Loucy (cell line): ENCODE measurements around the gene PRTFDC1.

Experiments
- H2AFZ ChIP-seq: fragments of 200-600 bp; sonication (generic); 2 replicates; pipeline ENCODE4 v1.6.0; 2016; ENCODE audit warnings: antibody characterized with exemption, mild to moderate bottlenecking, low read length, moderate library complexity
- H3F3A ChIP-seq: fragments of 200-600 bp; 2 replicates; pipeline ENCODE4 v1.6.0; 2016; ENCODE audit warnings: antibody characterized with exemption, low read depth, mild to moderate bottlenecking
- H3K27me3 ChIP-seq: fragments of 200-600 bp; sonication (generic); 2 replicates; pipeline ENCODE4 v1.6.1; 2014; ENCODE audit warnings: low read length, mild to moderate bottlenecking; ENCODE audit not compliant: insufficient read depth, poor library complexity, severe bottlenecking
- H3K36me3 ChIP-seq: fragments of 200-600 bp; sonication (generic); 2 replicates; pipeline ENCODE4 v1.6.1; 2016; ENCODE audit warnings: low read length; ENCODE audit not compliant: insufficient read depth
- H3K4me1 ChIP-seq: fragments of 200-600 bp; sonication (generic); 2 replicates; pipeline ENCODE4 v1.5.1; 2014; ENCODE audit warnings: low read length, mild to moderate bottlenecking; ENCODE audit not compliant: insufficient read depth, poor library complexity, severe bottlenecking
- H3K4me2 ChIP-seq: fragments of 200-600 bp; sonication (generic); 2 replicates; pipeline ENCODE4 v1.6.0; 2014; ENCODE audit warnings: antibody characterized with exemption, low read length, low read depth, mild to moderate bottlenecking; ENCODE audit not compliant: poor library complexity, severe bottlenecking
- H3K4me3 ChIP-seq: fragments of 200-600 bp; sonication (generic); 2 replicates; pipeline ENCODE4 v1.5.1; 2014; ENCODE audit warnings: low read length, mild to moderate bottlenecking, mixed read lengths; ENCODE audit not compliant: poor library complexity, severe bottlenecking
- H3K79me2 ChIP-seq: fragments of 200-600 bp; sonication (generic); 2 replicates; pipeline ENCODE4 v1.6.1; 2014; ENCODE audit warnings: low read length; ENCODE audit not compliant: insufficient read depth
- H3K9ac ChIP-seq: fragments of 200-600 bp; sonication (generic); 2 replicates; pipeline ENCODE4 v1.6.0; 2014; ENCODE audit warnings: mild to moderate bottlenecking, low read depth, low read length, moderate library complexity; ENCODE audit not compliant: poor library complexity, severe bottlenecking
- H3K9me2 ChIP-seq: fragments of 200-600 bp; sonication (generic); replicated peaks from 2 replicates; pipeline ENCODE4 v1.6.1; 2016; ENCODE audit warnings: low read depth, low read length, mixed read lengths
- H3K9me3 ChIP-seq: fragments of 200-600 bp; sonication (generic); 2 replicates; pipeline ENCODE4 v1.6.1; 2014; ENCODE audit warnings: mild to moderate bottlenecking, antibody characterized with exemption, low read length, low read depth; ENCODE audit not compliant: insufficient read depth
- H4K20me1 ChIP-seq: fragments of 200-600 bp; sonication (generic); 2 replicates; pipeline ENCODE4 v1.6.0; 2014; ENCODE audit warnings: antibody characterized with exemption, low read length, mild to moderate bottlenecking; ENCODE audit not compliant: insufficient read depth, poor library complexity, severe bottlenecking
- EZH2phosphoT487 ChIP-seq: fragments of 200-600 bp; IDR thresholded peaks from 2 replicates; pipeline ENCODE4 v1.6.1; 2018; ENCODE audit warnings: antibody characterized with exemption, mild to moderate bottlenecking, moderate library complexity, borderline replicate concordance
- TF ChIP-seq, protein P1 (sequence below): fragments of 200-600 bp; sonication (generic); conservative IDR thresholded peaks from 2 replicates; pipeline ENCODE4 v1.5.1; 2014; ENCODE audit warnings: mild to moderate bottlenecking, antibody characterized with exemption, low read length

The PRTFDC1 gene

DNA sequence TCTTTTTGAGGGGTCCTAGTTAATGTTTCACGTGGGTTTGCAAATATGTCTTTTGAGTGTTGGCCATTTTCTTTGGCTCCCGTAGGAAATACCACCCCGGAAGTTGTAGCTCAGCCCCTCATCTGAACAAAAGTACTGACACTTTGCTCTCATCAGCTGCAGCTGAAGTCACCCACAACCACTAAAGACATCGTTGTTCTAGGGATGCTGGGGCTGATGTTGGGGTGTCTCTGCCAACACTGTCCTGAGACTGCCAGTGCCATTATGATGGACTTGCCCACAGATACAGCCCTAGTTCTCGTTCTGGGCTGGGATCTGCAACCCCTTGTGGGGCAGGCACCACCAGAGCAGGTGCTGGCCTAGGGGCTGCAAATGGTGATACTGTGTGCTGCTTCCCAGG, 146.1 kb downstream of the PRTFDC1 start:
- H3K36me3 ChIP-seq, result no peaks in the 10 kb centered on the region
- no peak overlapping the region for H3K4me3 ChIP-seq
- H3K9me3 ChIP-seq, result no peaks in the 10 kb centered on the region
- H3K4me2 ChIP-seq, result no peak overlapping the region
- H4K20me1 ChIP-seq, result no peaks in the 10 kb centered on the region
- no peaks in the 10 kb centered on the region for H3K27me3 ChIP-seq
- H3K4me1 ChIP-seq, result no peaks in the 10 kb centered on the region
- H3K9me2 ChIP-seq, result no peaks in the 10 kb centered on the region
- H3F3A ChIP-seq, result no peaks in the 10 kb centered on the region
- no peak overlapping the region for H3K9ac ChIP-seq
- H3K79me2 ChIP-seq, result no peaks in the 10 kb centered on the region
- no peak overlapping the region for H2AFZ ChIP-seq
- TF ChIP-seq, protein P1, sequence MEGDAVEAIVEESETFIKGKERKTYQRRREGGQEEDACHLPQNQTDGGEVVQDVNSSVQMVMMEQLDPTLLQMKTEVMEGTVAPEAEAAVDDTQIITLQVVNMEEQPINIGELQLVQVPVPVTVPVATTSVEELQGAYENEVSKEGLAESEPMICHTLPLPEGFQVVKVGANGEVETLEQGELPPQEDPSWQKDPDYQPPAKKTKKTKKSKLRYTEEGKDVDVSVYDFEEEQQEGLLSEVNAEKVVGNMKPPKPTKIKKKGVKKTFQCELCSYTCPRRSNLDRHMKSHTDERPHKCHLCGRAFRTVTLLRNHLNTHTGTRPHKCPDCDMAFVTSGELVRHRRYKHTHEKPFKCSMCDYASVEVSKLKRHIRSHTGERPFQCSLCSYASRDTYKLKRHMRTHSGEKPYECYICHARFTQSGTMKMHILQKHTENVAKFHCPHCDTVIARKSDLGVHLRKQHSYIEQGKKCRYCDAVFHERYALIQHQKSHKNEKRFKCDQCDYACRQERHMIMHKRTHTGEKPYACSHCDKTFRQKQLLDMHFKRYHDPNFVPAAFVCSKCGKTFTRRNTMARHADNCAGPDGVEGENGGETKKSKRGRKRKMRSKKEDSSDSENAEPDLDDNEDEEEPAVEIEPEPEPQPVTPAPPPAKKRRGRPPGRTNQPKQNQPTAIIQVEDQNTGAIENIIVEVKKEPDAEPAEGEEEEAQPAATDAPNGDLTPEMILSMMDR, result no peak
- TF ChIP-seq EZH2phosphoT487, result no peak

DNA sequence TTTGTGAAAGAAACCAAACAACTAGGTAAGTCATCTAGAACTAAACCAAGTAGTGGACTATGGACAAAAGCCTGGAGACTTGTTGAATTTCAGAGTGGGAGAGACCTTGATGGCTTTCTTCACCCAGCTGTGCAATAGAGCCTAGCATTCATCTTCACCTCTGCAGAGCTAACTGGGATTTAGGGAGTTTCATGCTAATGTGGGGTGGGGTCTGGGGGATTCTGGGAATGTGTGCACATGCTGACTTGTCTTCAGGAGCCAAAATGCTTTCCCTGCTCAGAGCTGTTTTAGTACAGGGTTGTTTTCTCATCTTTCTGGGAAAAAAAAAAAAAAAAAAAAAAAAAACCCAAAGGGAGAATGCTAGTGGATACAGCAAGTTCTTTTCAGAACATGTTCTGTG, 147.4 kb downstream of the PRTFDC1 start:
- no peak overlapping the region for H3K4me3 ChIP-seq
- H3K9me2 ChIP-seq, result no peaks in the 10 kb centered on the region
- no peak overlapping the region for H3K4me2 ChIP-seq
- no peaks in the 10 kb centered on the region for H4K20me1 ChIP-seq
- H3F3A ChIP-seq, result no peaks in the 10 kb centered on the region
- H3K27me3 ChIP-seq, result no peaks in the 10 kb centered on the region
- no peak overlapping the region for H3K9ac ChIP-seq
- no peaks in the 10 kb centered on the region for H3K4me1 ChIP-seq
- no peak overlapping the region for H2AFZ ChIP-seq
- H3K9me3 ChIP-seq, result no peaks in the 10 kb centered on the region
- no peaks in the 10 kb centered on the region for H3K36me3 ChIP-seq
- TF ChIP-seq, protein P1, result no peak
- TF ChIP-seq EZH2phosphoT487, result no peak
- H3K79me2 ChIP-seq, result no peaks in the 10 kb centered on the region

DNA sequence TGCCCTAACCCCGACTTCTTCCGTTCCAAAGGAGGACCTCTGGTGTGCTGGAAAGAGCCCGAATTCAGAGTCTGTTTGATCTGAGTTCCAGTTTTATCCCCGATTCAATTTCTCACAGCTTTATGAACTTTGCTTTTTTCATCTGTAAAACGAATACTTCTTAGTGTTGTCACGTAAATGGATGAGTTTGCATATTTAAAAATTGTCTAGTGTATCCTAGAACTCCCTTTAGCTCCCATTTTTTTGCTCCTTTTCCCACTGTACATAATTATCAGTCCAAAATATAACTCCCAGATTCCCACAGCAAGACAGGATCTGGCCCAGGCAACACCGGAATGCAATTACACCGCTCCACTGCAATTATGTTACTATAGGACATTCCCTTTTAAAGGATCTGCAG, 148.0 kb downstream of the PRTFDC1 start:
- Histone ChIP-seq H3K9ac (no peak overlapping the region), H3K4me1 (no peaks in the 10 kb centered on the region), H3K9me3 (no peaks in the 10 kb centered on the region), H4K20me1 (no peaks in the 10 kb centered on the region), H3K27me3 (no peaks in the 10 kb centered on the region), H3K79me2 (no peaks in the 10 kb centered on the region), H3K4me2 (no peak overlapping the region), H3K9me2 (no peaks in the 10 kb centered on the region), H3F3A (no peaks in the 10 kb centered on the region), H2AFZ (no peak overlapping the region), H3K4me3 (no peak overlapping the region), H3K36me3 (no peaks in the 10 kb centered on the region)
- TF ChIP-seq, protein P1, result no peak
- no peak for TF ChIP-seq EZH2phosphoT487
